Neutrophil (primary cell): ENCODE measurements around the gene ENPP5.
"Not testable (repeated sequence)": the region's sequence is repeated elsewhere in the genome, so short reads cannot be mapped to it uniquely, and the experiment has no call there.

Experiments used
- H3K27ac ChIP-seq: fragments of 200-600 bp; sonication (generic); 2 replicates; pipeline ENCODE4 v1.5.1; 2016; ENCODE audit warnings: mild to moderate bottlenecking, moderate library complexity
- H3K27me3 ChIP-seq: fragments of 200-600 bp; sonication (generic); 2 replicates; pipeline ENCODE4 v1.6.0; 2016; ENCODE audit warnings: mild to moderate bottlenecking
- H3K36me3 ChIP-seq: fragments of 200-600 bp; sonication (generic); 2 replicates; pipeline ENCODE4 v1.5.1; 2017
- H3K4me1 ChIP-seq, 2 experiments: fragments of 200-600 bp in 1 of 2; sonication (generic) in 1 of 2; 1 replicate in 1 of 2; 2 replicates in 1 of 2; pipeline versions ENCODE4 v1.5.1 to v1.6.1; 2013 to 2016; ENCODE audit warnings: low read depth in 1 of 2, low read length in 1 of 2, mild to moderate bottlenecking in 1 of 2, moderate library complexity in 1 of 2; ENCODE audit not compliant: control insufficient read depth in 1 of 2, insufficient read depth in 1 of 2
- H3K4me3 ChIP-seq, 2 experiments: fragments of 200-600 bp in 1 of 2; sonication (generic) in 1 of 2; 1 replicate in 1 of 2; 2 replicates in 1 of 2; pipeline ENCODE4 v1.5.1; 2013 to 2016; ENCODE audit warnings: low read depth in 1 of 2, low read length in 1 of 2, mild to moderate bottlenecking in 1 of 2, moderate library complexity in 1 of 2
- H3K9me3 ChIP-seq: fragments of 200-600 bp; sonication (generic); 2 replicates; pipeline ENCODE4 v1.5.1; 2016
- TF ChIP-seq, protein P1 (sequence below): fragments of 200-600 bp; sonication (generic); IDR thresholded peaks from 2 replicates; pipeline ENCODE4 v1.5.1; 2016; ENCODE audit warnings: antibody characterized with exemption

The ENPP5 gene

DNA sequence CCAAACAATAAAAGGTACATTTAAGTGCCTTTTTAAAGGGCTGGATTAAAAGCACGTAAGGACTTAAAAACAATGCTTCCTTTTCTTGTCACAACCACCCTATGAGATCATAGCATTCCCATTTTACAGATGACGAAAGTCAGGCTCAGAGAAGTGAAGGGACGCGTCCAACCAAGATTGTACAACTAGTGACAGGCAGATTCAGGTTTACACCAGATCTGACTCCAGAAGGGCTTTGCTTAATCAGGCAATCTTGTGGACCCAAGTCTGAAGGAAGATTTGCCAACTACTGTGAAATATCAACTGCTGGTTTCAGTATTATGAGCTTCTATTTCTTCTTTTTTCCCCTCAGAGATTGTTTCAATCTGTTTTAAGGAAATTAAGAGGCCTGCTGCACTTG, 40.1 kb downstream of the ENPP5 start:
- H3K4me3 ChIP-seq: peak overlapping the region; percentile 75

DNA sequence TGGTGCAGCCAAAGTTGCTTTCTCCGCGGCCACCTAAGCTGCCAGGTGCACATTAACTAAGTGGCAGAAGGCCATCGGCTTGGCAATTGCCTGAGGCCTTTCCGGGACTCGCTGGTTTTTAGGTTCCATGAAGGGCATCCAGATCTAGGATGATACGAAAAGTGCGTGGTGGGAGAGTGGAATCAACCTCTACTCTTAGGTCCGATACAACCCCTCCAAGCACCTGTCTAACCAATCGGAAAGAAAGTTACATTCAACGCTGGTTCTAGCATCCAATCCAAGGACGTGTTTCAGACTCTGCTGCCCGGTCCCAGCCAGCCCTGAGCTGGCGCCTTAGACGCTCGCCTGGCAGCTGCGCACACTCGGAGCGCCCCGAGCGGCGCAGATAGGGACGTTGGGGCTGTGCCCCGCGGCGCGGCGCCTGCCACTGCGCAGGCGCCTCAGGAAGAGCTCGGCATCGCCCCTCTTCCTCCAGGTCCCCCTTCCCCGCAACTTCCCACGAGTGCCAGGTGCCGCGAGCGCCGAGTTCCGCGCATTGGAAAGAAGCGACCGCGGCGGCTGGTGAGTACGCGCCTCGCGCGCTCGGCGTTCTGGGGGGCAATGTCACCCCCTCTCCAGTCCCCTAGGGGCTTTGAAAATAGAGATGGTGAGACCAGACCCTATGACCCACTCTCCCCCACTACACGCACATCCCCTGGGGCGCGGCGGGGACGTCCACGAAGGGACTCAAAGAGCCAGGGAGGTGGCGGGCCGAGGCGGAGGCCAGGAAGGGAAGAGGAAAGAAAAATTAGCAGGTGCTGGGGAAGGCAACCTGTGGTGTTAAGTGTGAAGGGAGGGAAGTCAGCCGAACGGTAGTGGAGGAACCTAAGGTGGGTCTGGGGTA, 40.9 kb downstream of the ENPP5 start, which contains the start of gene ENPP4:
TSS of gene ENPP4 (plus strand) at position 361 of the 883 bp plus-strand sequence. CDS start 9,595 bp downstream, outside the sequence.
- Histone ChIP-seq H3K27me3 (no peaks in the 10 kb centered on the region), H3K27ac (peak within 1 kb of the TSS; percentile 78), H3K36me3 (no peaks in the 10 kb centered on the region), H3K4me1 (peaks cover 56 to 68% of the 10 kb centered on the region in 2 experiments), H3K4me3 (peak within 1 kb of the TSS; percentile 75), H3K9me3 (no peaks in the 10 kb centered on the region)
- TF ChIP-seq, protein P1, sequence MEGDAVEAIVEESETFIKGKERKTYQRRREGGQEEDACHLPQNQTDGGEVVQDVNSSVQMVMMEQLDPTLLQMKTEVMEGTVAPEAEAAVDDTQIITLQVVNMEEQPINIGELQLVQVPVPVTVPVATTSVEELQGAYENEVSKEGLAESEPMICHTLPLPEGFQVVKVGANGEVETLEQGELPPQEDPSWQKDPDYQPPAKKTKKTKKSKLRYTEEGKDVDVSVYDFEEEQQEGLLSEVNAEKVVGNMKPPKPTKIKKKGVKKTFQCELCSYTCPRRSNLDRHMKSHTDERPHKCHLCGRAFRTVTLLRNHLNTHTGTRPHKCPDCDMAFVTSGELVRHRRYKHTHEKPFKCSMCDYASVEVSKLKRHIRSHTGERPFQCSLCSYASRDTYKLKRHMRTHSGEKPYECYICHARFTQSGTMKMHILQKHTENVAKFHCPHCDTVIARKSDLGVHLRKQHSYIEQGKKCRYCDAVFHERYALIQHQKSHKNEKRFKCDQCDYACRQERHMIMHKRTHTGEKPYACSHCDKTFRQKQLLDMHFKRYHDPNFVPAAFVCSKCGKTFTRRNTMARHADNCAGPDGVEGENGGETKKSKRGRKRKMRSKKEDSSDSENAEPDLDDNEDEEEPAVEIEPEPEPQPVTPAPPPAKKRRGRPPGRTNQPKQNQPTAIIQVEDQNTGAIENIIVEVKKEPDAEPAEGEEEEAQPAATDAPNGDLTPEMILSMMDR: no peak

More for the DNA sequence above, 40.1 kb downstream of the ENPP5 start:
- Histone ChIP-seq H3K27me3 (no peaks in the 10 kb centered on the region), H3K36me3 (no peaks in the 10 kb centered on the region), H3K9me3 (no peaks in the 10 kb centered on the region), H3K4me1 (peaks cover 56 to 69% of the 10 kb centered on the region in 2 experiments), H3K27ac (peak overlapping the region; percentile 78)
- TF ChIP-seq, protein P1: no peak

DNA sequence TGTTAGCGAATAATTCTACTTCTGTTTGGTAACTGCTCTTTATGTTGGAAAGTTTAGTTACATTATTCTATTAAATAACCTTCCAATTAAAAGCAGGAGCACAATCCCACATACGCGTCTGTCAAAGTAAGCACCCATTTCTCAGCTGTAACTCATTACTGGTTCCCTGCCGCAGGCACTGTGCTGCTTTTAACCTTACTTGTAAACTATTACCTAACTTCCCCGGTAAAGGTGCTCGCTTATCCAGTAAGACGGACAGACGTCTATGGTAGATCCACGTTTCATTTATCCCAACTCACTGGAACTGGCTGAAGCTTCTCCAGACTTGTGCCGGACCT, 41.5 kb downstream of the ENPP5 start:
- H3K27me3 ChIP-seq: no peaks in the 10 kb centered on the region
- TF ChIP-seq, protein P1: no peak
- H3K4me3 ChIP-seq: peak overlapping the region; percentile 75
- H3K36me3 ChIP-seq: no peaks in the 10 kb centered on the region
- peak overlapping the region; percentile 78 for H3K27ac ChIP-seq
- H3K9me3 ChIP-seq: no peaks in the 10 kb centered on the region
- H3K4me1 ChIP-seq: peaks cover 51 to 62% of the 10 kb centered on the region in 2 experiments

DNA sequence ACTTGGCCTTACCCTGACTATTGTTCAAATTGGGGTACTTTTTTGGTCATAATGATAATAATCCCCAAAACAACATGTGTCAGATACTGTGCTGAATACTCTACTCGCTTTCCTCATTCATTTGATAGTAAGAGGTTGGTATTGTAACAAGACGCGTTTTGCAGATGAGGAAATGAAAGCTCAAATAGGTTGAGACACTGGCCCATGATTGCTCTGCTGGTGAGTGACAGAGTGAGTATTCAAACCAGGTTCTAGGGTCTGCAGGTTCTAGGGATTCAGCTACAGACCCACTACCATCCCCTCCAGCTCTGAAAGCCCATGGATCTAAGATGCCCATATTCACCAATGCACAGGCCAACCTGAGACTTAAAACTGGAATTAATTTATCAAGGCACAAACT, 42.3 kb downstream of the ENPP5 start:
- Histone ChIP-seq H3K27me3 (no peaks in the 10 kb centered on the region), H3K27ac (peak overlapping the region; percentile 78), H3K9me3 (no peaks in the 10 kb centered on the region), H3K36me3 (no peaks in the 10 kb centered on the region), H3K4me3 (peak overlapping the region in 1 of 2 experiments; percentile 18), H3K4me1 (peaks cover 48 to 55% of the 10 kb centered on the region in 2 experiments)
- TF ChIP-seq, protein P1: no peak

DNA sequence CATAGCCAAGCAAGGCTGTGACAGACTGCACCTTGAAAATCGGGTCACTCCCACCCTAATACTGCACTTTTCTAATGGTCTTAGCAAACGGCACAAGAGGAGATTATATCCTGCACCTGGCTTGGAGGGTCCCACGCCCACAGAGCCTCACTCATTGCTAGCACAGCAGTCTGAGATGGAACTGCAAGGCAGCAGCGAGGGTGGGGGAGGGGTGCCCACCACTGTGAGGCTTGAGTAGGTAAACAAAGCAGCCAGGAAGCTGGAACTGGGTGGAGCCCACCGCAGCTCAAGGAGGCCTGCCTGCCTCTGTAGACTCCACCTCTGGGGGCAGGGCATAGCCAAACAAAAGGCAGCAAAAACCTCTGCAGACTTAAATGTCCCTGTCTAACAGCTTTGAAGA, 51.1 kb downstream of the ENPP5 start:
- not testable (repeated sequence) for H3K27me3 ChIP-seq, H3K4me3 ChIP-seq, H3K27ac ChIP-seq, H3K9me3 ChIP-seq, H3K36me3 ChIP-seq
- peaks cover 3 to 11% of the 10 kb centered on the region in 2 experiments for H3K4me1 ChIP-seq

DNA sequence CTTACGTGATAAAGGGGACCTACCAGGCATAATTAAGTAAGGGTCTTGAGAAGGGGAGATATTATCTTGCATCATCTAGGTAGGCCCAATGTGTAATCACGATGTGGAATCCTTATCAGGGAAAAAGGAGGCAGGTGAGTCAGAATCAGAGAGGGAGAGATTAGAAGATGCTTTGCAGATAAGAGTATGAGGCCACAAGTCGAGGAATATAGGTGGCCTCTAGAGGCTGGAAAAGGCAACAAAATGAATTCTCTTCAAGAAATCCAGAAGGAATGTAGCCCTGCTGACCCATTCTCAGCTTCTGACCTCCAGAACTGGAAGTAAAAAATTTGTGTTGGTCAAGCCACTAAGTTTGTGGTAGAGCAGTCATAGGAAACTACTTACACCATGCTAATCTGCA, 51.9 kb downstream of the ENPP5 start:
- Histone ChIP-seq H3K4me3 (no peak overlapping the region), H3K27me3 (no peaks in the 10 kb centered on the region), H3K4me1 (peaks cover 3 to 11% of the 10 kb centered on the region in 2 experiments), H3K36me3 (no peaks in the 10 kb centered on the region), H3K27ac (no peak overlapping the region), H3K9me3 (no peaks in the 10 kb centered on the region)
- TF ChIP-seq, protein P1: no peak
